Ammon's horn (tissue), 1 donor: ENCODE measurements around the gene ANO2.
"Not testable (repeated sequence)": the region's sequence is repeated elsewhere in the genome, so short reads cannot be mapped to it uniquely, and the experiment has no call there.

Experiments
- DNase-seq: peaks from one replicate; pipeline ENCODE4 v3.0.0-alpha.2; 2016; ENCODE audit warnings: low spot score

Gene ANO2

DNA sequence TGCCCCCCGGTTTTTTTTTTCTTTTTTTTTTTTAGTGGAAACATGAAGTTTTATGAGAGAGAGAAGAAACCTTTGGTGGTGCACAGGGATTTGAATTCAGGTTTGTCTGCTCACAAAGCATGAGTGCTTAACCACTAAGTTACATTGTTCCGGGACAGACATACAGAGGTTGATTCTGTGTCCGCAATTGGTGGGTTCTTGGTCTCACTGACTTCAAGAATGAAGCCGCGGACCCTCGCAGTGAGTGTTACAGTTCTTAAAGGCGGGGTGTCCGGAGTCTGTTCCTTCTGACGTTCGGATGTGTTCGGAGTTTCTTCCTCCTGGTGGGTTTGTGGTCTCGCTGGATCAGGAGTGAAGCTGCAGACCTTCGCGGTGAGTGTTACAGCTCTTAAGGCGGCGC lies 57.2 kb downstream of the ANO2 start:
- DNase-seq = not testable (repeated sequence)

DNA sequence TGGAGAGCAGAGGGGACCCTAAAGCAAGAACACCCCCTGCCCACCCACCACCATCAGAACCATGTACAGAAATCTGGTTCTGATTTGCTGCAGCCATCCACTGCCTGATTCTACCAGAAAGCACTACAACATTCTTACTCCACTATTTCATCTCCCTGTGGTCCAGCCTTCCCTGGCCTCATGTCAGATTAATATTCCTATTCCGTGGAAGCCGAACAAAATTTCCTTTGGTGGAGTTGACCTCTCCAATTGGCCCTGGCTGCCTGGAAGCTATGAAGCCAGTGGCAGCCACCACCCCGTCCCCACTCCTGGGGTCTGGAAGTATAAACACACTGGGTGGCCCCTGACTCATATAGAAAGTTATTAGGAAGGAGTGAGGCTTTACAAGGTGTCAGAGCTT lies 60.2 kb downstream of the ANO2 start:
- DNase-seq = no peak

DNA sequence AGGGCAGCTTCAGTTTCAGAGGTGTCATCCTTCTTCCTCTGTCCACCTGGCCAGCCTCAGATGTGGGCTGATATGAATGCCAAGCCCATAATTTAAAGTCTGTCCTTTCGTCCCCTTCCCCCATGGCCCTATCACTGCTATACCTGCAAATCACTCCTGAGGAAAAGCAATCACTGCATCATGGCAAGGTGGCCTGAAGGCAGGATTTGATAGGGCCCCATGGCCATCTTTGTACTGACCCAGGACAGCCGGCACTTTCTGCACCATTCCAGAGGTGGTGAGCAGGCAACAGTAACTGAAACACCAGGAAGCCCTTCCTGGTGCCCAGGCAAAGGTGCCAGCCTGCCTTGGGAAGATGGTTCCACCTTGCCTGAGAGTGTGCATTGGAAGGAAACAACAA lies 60.8 kb downstream of the ANO2 start:
- DNase-seq = no peak

DNA sequence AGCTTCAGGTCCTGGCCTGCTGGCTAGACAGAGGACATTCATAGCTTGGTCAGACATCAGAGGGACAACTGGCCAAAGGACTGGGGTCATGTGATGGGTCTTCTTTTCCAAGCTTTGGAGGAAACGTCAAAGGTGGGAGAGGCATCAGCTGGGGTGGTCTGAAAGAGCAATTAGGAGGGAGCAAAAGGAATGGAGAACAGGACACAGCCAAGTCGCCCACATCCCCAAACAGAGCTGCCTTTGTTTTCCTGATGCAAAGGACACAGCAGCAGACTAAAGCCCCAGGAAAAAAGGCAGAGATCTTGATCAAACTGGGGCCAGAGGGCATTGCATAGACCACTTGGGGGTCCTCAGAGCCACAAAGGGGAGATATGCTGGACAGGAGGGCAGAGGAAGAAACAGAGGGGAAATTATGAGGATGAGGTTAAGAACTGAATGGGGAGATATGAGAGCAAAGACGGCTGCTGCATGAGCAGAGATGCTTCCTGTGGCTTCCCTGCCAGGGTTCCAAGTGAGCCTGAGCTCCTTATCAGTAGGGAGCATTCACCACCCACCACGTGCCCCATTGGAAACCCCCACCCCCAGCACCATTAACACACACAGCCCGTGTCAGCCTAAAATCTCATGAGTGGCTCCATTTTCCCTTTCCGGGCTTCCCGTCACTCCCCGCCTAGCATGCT lies 62.4 kb downstream of the ANO2 start:
- DNase-seq = no peak

DNA sequence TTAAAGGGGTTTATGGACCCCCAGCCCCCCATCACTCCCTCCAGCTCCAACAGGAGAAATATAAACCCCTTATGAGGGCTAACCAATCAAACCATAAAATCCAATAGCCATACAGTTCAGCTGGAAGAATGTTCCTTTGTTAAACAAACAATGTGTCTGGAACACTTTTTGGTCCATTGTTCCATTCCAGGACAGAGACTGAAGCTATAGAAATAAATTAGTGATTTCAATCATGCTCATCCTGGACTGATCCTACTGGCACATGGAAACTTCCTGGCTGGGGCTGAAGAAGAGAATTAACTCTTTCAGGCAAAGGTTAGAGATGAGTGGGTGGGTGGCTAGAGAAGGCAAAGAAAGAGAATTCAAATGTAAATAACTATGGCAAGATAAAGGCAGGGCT lies 63.4 kb downstream of the ANO2 start:
- DNase-seq = no peak

DNA sequence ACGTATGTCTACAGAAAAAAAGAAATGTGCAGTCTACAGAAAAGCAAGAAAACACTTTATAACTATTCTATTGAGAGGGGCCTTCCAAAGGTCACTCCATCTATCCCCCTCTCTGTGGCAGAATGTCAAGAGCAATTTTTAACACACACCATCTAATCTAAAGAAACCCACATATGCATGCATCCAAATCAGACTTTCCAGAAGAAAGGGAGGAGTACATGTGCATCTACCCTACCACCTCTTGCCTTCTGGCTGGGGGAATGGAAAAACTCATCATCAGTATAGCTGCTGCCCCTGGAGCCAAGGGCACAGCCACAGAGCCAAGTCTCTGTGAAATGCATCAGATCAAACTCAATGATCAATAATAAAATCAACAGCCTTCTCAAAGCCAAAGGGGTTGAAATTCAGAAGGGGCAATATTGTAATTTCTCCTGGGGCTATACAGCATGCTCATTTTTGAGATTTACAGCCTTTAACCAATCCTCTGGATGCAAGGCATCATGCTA lies 63.9 kb downstream of the ANO2 start:
- no peak for DNase-seq

DNA sequence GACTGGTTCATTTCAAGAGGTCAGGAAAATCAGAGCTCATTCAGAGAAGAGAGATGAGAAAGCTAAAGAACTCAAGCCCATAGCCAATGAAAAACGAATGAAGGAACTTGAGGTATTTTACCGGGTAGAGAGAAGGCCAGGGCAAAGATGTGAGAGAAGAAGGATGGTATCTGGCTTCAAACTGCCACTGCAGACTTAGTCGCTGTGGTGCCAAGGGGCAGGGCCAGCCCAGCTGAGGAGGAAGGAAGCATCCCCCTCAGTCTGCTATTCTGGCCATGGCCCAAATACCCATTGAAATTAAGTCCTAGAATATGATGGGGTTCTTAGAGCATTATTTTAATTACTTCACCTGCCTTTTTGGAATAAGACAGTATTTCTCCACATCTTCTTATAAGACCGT lies 69.2 kb downstream of the ANO2 start:
- DNase-seq = no peak

DNA sequence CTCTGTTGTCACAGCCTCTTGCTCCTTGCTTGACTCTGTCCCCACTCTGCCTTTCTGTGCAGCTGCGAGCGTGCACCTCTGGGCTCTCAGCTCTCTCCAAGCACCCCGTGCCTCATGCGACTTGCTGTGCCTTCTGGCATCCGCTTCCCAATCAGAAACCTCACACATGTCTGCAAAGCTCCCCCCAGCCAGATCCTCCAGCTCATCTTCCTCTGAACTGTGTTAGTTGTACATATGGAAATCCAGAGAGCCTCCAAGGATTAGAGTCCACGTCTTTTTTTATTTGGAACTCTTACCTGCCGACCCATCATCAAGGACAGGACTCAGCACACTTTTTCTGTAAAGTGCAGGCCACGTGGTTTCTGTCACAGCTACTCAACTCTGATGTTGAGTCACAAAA lies 70.5 kb downstream of the ANO2 start:
- no peak for DNase-seq

DNA sequence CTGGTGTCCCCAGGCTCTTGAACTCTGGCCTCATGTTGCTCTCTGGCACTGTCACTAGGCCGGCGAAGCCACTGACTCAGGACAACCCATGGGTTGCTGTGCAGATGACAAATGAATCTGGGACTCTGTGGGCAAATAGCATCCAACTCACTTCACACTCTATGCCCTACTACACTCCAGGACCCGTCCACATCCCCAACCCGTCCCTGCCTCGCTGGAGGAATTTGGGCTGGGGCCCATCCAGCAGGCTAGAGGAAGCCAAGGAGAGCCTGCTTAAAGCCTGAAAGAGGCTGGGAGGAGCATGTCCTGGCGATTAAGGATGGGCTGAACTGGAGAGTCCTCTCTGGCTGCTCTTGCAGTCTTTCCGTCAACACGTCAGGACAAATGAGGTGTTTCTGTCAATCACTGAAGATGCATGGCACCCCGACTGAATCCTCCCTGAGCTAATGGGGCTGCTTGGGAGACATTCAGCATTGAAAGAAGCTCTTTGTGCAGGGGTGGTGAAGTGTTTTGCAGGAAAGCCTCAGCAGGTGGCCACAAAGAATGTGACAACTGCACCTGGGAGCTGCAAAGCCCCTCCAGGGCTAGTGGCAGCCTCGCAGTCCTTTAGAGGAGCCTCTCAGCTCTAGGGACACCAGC lies 71.7 kb downstream of the ANO2 start:
- no peak for DNase-seq

DNA sequence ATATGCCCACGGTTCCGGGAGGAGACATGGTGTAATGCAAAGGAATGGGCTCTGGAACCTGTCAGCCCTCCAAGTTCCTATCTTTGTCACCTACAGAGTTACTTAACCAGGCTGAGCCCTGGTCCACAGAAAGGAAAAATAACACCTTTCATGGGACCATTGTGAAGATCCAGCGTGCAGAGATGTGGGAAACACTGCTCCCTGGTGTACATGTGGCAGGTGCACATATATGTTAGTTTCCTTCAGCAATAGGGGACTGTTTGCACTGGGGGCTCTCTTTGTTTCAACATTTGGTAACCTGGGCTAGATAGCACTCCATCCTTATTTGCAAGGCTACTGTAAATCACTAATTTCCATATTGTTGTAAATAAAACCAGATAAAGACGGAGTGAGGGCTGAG lies 72.3 kb downstream of the ANO2 start:
- no peak for DNase-seq

DNA sequence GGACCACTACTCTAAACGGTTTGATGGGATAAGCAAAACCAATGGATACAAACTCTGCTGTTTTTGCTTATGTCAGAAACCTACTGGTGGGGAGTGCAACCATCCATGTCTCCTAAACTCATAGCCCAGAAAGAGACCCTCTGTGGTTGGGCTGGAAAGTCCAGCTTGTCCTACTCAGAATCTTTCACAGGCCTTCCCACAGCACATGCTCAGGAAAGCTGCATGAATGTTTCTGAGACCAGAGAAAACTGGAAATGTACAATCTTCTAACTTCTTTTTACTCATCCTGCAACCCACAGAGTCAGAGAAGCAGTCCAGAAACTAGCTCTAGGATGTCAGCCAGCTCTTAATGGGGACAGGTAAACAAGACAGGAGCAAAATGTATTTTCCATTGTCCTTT lies 73.3 kb downstream of the ANO2 start:
- no peak for DNase-seq

DNA sequence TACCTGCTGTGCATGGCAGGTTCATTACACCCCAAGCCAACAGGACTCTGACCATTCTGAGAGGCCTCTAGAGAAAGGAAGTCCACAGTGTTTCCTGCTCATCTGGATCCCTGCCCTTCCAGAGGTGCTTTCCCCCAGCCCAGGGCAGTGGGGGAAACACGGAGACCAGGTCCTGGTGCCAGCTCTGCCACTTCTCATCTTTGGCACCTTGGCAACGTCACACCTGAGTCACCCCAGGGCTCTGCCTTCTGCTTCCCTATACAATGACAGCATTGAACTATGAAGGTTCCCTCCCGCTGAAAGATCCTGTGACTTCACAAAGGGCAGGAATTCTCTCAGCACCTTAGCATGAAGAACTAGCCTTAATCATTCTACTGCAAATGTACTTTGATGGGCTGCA lies 74.9 kb downstream of the ANO2 start:
- no peak for DNase-seq

DNA sequence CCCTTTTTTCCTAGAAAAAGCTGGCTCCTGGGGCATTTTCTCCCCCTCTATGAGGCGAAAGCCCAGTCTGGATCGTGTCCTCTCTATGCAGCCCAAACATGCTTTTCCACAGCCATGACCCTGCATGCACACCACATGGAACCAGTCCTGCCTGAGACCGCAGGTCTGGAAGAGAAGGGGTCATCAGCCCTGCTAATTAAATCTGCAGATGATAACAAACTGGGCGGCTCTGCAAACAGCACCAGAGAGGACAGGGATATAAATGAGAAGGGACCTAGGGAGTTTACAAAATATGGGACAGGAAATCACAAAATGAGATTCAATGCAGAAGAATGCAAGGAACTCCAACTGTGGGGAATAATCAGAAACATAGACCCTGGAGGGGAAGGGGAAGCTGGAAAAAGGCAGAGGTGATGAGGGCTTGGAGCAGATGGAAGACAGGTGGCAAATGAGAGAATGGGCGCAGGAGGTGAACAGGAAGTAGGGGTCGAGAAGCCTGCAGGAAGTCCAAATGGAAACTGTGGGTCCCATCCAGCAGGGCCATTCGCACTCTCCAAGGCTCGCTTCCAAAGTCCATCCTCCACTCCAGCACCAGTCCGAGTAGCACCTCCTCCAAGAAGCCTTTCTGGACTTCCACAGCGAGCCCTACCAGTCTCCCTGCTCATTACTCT lies 76.3 kb downstream of the ANO2 start:
- no peak for DNase-seq

DNA sequence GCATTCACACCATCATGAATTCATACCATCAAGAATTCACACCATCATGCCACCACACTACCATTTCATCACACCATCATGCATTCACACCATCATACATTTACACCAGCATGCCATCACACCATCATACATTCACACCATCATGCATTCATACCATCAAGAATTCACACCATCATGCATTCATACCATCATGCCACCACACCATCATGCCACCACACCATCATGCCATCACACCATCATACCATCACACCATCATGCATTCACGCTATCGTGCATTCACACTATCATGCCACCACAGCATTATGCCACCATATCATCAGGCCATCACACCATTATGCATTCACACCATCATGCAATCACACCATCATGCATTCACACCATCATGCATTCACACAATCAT lies 79.7 kb downstream of the ANO2 start:
- no peak for DNase-seq

DNA sequence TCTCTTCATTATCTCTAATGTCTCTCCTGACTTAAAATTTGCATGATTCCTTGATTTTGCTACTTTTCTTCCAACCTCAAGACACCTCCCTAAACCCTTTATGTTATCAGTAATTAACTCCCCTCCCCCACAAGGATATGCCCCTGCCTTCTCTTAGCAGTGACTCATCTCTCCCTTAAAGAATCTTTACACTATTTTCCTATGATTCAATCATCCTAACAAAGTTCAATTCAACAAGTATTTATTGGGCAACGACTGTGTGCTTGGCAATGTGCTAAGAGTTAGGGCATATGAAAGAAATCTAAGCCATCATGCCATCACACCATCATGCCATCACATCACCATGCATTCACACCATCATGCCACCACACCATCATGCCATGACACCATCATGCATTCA lies 80.1 kb downstream of the ANO2 start:
- DNase-seq = no peak

DNA sequence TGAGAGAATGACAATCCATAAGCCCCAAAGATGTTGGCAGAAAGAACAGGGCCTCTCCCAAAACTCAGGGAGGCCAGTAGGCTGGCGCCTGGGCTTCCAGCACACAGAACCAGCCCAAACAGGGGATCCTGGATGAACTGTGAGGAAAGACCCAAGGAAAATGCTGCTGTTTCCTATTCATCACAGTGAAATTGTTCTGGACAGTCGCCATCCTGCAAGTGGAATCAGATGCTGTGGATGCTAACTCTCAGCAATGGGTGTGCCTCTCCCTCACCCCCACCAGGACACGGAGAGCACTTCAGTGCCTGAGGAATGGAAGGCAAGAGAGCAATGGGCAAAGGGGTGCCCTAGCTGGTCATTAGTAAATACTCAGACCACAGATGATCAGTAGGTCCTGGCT lies 80.8 kb downstream of the ANO2 start:
- no peak for DNase-seq

DNA sequence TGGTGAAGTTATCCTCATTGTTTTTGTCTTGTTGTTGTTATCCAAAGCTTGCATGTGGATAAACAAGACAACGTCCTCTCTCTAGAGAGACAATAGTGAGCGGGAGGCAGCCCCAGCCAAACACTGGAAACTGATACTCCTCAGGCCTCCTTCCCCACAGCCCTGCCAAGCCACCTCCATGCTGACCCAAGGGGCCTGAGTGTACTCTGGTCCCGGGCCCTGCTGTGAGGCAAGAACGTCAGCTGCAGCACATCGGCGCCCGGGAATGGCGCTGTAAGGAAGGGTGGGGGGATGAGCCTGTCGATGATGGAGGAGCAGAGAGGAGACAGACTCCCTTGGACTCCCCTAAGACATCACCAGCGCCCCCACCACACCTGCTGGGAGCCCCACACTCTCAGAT lies 83.6 kb downstream of the ANO2 start:
- no peak for DNase-seq

DNA sequence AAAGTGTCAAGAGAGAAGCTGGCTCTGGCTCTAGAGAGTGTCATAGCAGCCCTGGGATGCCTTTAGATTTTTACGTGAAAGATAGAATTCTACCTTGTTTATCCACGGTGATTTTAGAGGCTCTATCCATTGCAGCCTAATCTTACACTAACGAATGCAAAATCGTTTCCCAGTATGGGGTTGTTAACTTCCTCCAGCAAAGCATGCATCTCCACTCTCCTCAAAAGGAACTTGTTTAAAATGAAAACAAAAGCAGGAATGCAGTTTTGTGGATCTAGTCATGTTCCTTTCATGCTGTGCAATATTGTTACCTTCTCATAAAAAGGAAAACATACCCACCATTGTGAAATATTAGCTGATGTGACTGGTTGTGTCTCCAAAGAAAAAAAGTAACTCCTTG lies 88.4 kb downstream of the ANO2 start:
- no peak for DNase-seq

DNA sequence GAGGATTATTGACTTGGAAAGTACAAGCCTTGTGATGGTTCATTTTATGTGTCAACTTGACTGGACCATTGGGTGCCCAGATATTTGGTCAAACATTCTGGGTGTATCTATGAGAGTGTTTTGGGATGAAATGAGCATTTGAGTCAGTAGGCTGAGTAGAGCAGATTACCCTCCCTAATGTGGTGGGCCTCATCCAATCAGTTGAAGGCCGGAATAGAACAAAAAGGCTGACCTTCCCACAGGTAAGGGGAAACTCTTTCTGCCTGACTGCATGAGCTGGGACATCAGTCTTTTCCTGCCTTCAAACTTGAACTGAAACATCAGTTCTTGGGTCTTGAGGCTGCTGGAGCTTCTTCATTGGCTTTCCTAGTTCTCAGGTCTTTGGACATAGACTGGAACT lies 98.1 kb downstream of the ANO2 start:
- DNase-seq = no peak

DNA sequence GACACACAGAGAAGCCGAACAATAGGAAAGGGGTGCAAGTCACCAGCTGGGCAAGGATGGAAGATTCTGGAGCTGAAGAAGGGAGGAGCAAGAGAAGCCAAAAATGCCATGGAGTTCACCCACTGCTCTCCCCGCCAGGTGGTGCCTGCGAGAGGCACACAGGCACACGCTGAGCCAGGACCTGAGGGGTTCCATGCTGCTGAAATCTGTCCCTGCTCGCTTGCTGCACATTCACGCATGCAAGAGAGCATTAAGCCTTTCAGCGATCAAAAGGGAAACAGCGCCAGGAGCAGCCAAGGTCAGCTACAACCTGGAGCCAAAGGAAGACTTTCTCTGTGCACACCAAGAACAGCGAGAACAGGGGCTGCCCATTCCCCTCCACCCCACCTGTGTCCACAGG lies 104.1 kb downstream of the ANO2 start:
- DNase-seq = no peak

DNA sequence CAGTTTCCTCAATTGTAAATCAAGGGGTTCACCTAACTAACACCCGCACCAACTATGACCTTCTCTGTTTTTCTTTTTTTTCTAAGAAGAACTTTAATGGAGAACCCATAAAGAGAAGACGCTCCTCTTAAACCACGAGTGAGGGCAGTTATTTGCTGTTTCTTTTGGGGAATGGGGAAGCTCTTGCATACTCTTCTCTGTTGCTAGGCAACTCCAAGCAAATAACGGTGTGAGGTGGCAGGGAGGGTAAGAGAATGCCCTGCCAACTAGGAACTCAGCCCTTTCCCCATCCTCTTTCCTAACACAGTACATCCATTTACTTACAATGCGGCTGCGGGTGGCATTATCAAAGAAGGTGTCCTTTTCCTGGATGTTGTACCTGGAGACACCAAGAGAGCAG lies 114.9 kb downstream of the ANO2 start:
- no peak for DNase-seq

DNA sequence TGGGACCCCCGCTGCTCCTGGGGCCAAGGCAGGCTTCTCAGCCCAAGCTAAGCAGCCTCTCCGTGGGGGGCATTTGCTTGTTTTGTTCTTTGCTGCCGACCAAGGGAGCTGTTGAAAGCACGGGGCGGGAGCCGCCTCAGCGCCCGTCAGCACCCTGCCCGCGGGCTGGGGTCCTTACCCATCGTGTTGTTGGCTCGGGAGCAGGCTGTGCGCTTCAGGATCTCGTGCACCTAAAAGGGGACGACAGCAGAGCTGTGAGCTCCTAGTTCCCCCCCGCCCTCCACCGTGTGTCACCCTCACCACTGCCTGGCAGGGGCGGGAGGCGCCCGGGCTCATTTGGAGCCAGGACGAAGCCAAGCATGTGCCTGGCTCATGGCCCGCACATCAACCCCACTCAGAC lies 117.5 kb downstream of the ANO2 start:
- no peak for DNase-seq

DNA sequence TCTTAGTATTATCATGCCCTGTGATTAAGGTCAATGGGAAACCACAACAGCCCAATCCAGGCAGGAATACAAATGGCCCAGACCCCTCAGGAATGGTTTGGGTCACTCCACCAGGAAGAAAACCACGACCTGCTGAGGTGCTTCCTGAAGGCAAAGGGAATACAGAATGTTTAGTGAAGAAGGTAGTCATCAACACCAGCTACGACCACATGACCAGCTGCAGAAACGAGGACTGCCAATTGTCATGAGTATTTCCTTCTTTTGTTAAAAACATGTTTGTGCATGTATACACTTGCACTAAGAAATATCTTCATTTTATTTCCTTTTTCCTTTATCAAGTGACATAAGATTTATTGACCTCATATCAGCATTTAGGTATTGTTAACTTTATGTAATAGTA lies 119.3 kb downstream of the ANO2 start:
- not testable (repeated sequence) for DNase-seq

DNA sequence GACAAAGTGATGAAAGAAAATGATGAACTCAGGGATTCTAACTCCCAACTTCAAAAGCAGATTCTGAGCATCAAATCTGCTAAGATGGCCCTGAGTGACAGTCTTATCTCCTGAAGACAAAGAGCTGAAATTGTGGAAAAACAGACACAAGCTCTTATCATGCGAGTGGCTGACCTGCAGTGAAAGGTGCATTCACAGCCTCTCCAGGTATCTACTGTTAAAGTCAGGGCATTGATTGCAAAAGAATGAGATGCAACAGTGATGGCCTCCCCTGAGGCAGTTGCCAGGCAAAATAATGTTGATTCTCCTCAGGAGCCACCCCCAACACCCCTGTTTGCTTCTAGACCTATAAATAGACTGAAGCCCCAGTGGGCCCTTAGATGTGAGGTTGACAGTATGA lies 126.2 kb downstream of the ANO2 start:
- DNase-seq = not testable (repeated sequence)
